ENCODE measurements around the gene KIF5B. TPM values are rescaled to one million over a fixed set of nuclear protein-coding genes. Genes with fewer than 3 reads are reported as not detected.
"Not testable (repeated sequence)": the region's sequence is repeated elsewhere in the genome, so short reads cannot be mapped to it uniquely, and the experiment has no call there.

Gene KIF5B
- total RNA-seq, 1 experiment from 2014 or later = 108 TPM

DNA sequence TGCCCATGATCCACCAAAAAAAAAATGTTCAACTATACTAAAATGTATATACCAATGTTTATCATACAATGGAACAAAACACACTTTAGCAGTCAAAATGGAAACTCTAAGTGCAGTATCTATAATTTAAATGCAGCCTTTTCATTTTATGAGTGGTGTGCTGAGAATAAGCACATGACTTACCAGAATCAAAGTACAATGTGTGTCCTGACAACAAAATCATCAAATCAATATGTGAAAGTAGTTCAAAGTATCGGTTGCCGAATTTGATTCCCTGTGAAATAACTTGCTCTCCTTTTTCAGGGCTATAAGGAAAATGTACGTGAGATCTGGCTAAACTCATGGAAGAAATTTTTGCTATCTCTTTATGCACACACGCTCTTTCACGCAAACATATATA is 16.9 kb upstream of the KIF5B start:
- H3K36me3 Mint-ChIP-seq (ENCODE audit: insufficient read depth, unreplicated experiment) = no peaks in the 10 kb centered on the region
- intact Hi-C loops (cut with micrococcal nuclease; ENCODE audit: unreplicated experiment) = no loop called here
- no peak overlapping the region for H3K4me3 Mint-ChIP-seq (ENCODE audit: low read depth, unreplicated experiment)
- DNase-seq = no peak
- no TSS peak for BruUV-seq (replicated peaks)
- no peaks in the 10 kb centered on the region for H3K27me3 Mint-ChIP-seq (ENCODE audit: unreplicated experiment)
- no peak overlapping the region for H3K27ac Mint-ChIP-seq (ENCODE audit: unreplicated experiment)
- CTCF ChIA-PET = no interaction called here
- no peaks in the 10 kb centered on the region for H3K9me3 Mint-ChIP-seq (ENCODE audit: low read depth, unreplicated experiment)
- H3K4me1 Mint-ChIP-seq (ENCODE audit: low read depth, unreplicated experiment) = peaks cover 5% of the 10 kb centered on the region
- TF ChIP-seq, protein P1, sequence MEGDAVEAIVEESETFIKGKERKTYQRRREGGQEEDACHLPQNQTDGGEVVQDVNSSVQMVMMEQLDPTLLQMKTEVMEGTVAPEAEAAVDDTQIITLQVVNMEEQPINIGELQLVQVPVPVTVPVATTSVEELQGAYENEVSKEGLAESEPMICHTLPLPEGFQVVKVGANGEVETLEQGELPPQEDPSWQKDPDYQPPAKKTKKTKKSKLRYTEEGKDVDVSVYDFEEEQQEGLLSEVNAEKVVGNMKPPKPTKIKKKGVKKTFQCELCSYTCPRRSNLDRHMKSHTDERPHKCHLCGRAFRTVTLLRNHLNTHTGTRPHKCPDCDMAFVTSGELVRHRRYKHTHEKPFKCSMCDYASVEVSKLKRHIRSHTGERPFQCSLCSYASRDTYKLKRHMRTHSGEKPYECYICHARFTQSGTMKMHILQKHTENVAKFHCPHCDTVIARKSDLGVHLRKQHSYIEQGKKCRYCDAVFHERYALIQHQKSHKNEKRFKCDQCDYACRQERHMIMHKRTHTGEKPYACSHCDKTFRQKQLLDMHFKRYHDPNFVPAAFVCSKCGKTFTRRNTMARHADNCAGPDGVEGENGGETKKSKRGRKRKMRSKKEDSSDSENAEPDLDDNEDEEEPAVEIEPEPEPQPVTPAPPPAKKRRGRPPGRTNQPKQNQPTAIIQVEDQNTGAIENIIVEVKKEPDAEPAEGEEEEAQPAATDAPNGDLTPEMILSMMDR (IDR thresholded peaks at IDR 0.05; ENCODE audit: unreplicated experiment) = no peak

DNA sequence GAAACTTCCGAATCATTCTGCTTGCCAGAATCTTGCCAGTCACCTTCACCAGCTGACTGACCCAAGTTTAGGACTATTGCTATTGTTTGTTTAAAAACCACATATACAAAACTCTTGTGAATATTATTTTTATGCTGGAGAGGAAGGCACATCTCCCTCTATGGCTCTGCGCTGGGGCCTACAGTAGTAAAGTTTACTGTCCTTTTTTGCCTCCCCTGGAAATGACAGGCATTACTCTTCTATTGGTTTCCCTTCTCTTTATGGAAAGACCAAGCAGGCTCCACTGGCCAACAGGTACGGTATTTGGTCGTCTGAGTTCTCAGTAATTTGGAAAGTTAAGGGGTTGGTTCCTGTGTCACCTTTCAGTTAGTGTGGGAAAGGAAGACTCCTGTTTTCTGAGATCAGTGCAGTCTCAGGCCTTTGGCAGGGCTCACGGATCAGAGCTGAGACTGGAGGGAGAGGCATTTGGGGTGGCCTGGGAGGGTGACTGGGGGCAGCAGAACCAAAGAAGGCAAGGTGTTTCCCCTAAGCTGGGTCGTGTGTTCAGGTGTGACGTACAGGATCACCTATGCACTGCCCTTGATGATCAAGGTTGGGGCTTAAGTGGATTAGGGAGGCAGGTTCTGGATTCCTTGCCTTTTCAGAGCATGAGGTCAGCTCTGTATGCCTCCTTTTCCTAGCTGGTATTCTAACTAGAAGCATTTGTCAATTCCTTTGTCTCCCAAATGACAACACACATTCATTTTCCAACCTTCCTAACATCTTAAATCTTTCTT is 16.0 kb upstream of the KIF5B start:
- DNase-seq = no peak
- no peak overlapping the region for H3K4me3 Mint-ChIP-seq (ENCODE audit: low read depth, unreplicated experiment)
- CTCF ChIA-PET = no interaction called here
- no peaks in the 10 kb centered on the region for H3K27me3 Mint-ChIP-seq (ENCODE audit: unreplicated experiment)
- intact Hi-C loops (cut with micrococcal nuclease; ENCODE audit: unreplicated experiment) = no loop called here
- BruUV-seq (replicated peaks) = no TSS peak
- TF ChIP-seq, protein P1 (IDR thresholded peaks at IDR 0.05; ENCODE audit: unreplicated experiment) = no peak
- H3K27ac Mint-ChIP-seq (ENCODE audit: unreplicated experiment) = no peak overlapping the region
- no peaks in the 10 kb centered on the region for H3K36me3 Mint-ChIP-seq (ENCODE audit: insufficient read depth, unreplicated experiment)
- peaks cover 5% of the 10 kb centered on the region for H3K4me1 Mint-ChIP-seq (ENCODE audit: low read depth, unreplicated experiment)
- no peaks in the 10 kb centered on the region for H3K9me3 Mint-ChIP-seq (ENCODE audit: low read depth, unreplicated experiment)

DNA sequence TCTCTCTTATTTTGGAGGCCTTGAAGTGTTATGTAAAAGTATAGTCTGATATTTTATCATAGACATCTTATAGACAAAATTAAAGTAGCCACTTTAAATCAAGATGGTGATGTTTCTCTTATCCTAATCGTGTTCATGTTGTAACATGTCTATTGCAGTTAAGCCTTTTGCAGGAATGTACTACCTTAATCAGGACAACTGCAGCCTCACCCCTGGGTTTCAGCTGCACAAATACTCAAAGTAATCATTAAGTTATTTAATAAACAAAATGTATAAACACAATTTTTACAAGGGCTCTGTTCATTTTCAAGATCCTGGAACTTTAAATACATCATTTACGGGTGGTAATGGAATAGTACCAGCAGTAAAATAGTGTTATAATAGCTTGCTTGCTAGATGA is 14.4 kb upstream of the KIF5B start:
- Mint-ChIP-seq H3K4me1 (ENCODE audit: low read depth, unreplicated experiment) (peaks cover 5% of the 10 kb centered on the region), H3K27me3 (ENCODE audit: unreplicated experiment) (no peaks in the 10 kb centered on the region), H3K4me3 (ENCODE audit: low read depth, unreplicated experiment) (no peak overlapping the region), H3K36me3 (ENCODE audit: insufficient read depth, unreplicated experiment) (no peaks in the 10 kb centered on the region), H3K9me3 (ENCODE audit: low read depth, unreplicated experiment) (no peaks in the 10 kb centered on the region), H3K27ac (ENCODE audit: unreplicated experiment) (no peak overlapping the region)
- intact Hi-C loops (cut with micrococcal nuclease; ENCODE audit: unreplicated experiment) = no loop called here
- no TSS peak for BruUV-seq (replicated peaks)
- TF ChIP-seq, protein P1 (IDR thresholded peaks at IDR 0.05; ENCODE audit: unreplicated experiment) = no peak
- no peak for DNase-seq
- CTCF ChIA-PET = no interaction called here

DNA sequence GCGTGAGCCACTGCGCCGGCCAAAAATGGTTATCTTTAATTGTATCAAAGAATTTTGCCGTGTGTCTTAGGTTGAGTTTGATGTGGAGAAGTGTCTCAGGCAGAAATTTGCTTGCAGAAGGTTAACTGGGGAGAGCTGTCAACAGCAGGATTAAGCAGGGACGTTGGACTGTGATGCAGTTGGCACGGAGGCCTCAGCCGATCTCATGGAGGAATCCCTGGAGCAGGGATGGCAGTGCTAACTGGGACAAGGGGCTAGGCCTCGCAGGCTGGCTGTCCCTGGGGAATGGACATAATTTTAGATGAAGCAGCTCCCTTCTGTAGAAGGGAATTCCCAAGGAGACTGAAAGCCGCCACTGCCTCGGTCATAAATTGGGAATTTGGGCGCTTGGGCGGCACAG is 12.3 kb upstream of the KIF5B start:
- CTCF ChIA-PET = no interaction called here

DNA sequence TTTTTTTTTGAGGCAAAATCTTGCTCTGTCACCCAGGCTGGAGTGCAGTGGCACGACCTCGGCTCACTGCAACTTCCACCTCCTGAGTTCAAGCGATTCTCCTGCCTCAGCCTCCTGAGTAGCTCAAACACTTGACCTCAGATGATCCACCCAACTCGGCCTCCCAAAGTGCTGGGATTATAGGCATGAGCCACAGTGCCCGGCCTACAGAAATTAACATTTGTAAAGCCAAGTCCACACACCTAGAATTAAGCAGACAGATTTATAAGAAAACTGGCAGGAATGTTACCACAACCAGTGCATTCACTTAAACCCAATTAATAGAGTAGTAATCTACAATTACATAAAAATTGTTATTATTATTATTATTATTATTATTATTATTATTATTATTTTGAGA is 11.7 kb upstream of the KIF5B start:
- not testable (repeated sequence) for DNase-seq

More for the DNA sequence above, 12.3 kb upstream of the KIF5B start:
- no peaks in the 10 kb centered on the region for H3K9me3 Mint-ChIP-seq (ENCODE audit: low read depth, unreplicated experiment)
- no peak for DNase-seq
- H3K27me3 Mint-ChIP-seq (ENCODE audit: unreplicated experiment) = no peaks in the 10 kb centered on the region
- no peak overlapping the region for H3K4me3 Mint-ChIP-seq (ENCODE audit: low read depth, unreplicated experiment)
- peaks cover 5% of the 10 kb centered on the region for H3K4me1 Mint-ChIP-seq (ENCODE audit: low read depth, unreplicated experiment)
- no peaks in the 10 kb centered on the region for H3K36me3 Mint-ChIP-seq (ENCODE audit: insufficient read depth, unreplicated experiment)
- TF ChIP-seq, protein P1 (IDR thresholded peaks at IDR 0.05; ENCODE audit: unreplicated experiment) = no peak
- no TSS peak for BruUV-seq (replicated peaks)
- no peak overlapping the region for H3K27ac Mint-ChIP-seq (ENCODE audit: unreplicated experiment)
- intact Hi-C loops (cut with micrococcal nuclease; ENCODE audit: unreplicated experiment) = no loop called here

More for the DNA sequence above, 11.7 kb upstream of the KIF5B start:
- CTCF ChIA-PET; H3K4me1 Mint-ChIP-seq (ENCODE audit: low read depth, unreplicated experiment); H3K27me3 Mint-ChIP-seq (ENCODE audit: unreplicated experiment); H3K36me3 Mint-ChIP-seq (ENCODE audit: insufficient read depth, unreplicated experiment); H3K4me3 Mint-ChIP-seq (ENCODE audit: low read depth, unreplicated experiment); BruUV-seq (replicated peaks); intact Hi-C loops (cut with micrococcal nuclease; ENCODE audit: unreplicated experiment); H3K9me3 Mint-ChIP-seq (ENCODE audit: low read depth, unreplicated experiment); H3K27ac Mint-ChIP-seq (ENCODE audit: unreplicated experiment): not testable (repeated sequence)
